Kidney (tissue), 14 donors: ENCODE data around the gene MRPL16. TPM values are rescaled to one million over a fixed set of nuclear protein-coding genes. Genes with fewer than 3 reads are reported as not detected.

Experiments used
- DNase-seq, 5 donors: peaks; one replicate each; pipeline ENCODE4 v3.0.0-alpha.2; 2013 to 2020
- FAIRE-seq: peaks from 2 replicates; lab custom pipeline; 2012; peaks lifted over from hg19 to GRCh38; lab: Jason Lieb, UNC
- H3K27ac ChIP-seq, 2 donors: one replicate each; pipeline ENCODE4 v1.7.0; 2013; ENCODE audit warnings: low read depth in 2 of 2, low read length in 2 of 2, inconsistent platforms in 1 of 2
- H3K27me3 ChIP-seq: one replicate; pipeline ENCODE4 v1.7.1; 2013; ENCODE audit warnings: low read length, inconsistent platforms; ENCODE audit not compliant: control insufficient read depth, insufficient read depth
- H3K36me3 ChIP-seq, 3 donors: one replicate each; pipeline versions ENCODE4 v1.7.0 to v1.7.1; 2013; ENCODE audit warnings: low read length in 3 of 3, control low read depth in 1 of 3, inconsistent platforms in 1 of 3; ENCODE audit not compliant: insufficient read depth in 3 of 3, control insufficient read depth in 2 of 3
- H3K4me1 ChIP-seq, 3 donors: one replicate each; pipeline versions ENCODE4 v1.7.0 to v1.7.1; 2013; ENCODE audit warnings: low read length in 3 of 3, inconsistent platforms in 1 of 3, low read depth in 1 of 3; ENCODE audit not compliant: control insufficient read depth in 2 of 3, insufficient read depth in 2 of 3
- H3K4me3 ChIP-seq, 3 donors: one replicate each; pipeline versions ENCODE4 v1.7.0 to v1.8.1; 2013; ENCODE audit warnings: low read length in 3 of 3, control low read depth in 1 of 3, inconsistent platforms in 1 of 3
- H3K9ac ChIP-seq, 3 donors: one replicate each; pipeline versions ENCODE4 v1.7.0 to v1.7.1; 2013; ENCODE audit warnings: low read length in 3 of 3, control low read depth in 1 of 3, inconsistent platforms in 1 of 3
- H3K9me3 ChIP-seq, 3 donors: one replicate each; pipeline versions ENCODE4 v1.7.0 to v1.7.1; 2013; ENCODE audit warnings: low read length in 3 of 3, control low read depth in 1 of 3, inconsistent platforms in 1 of 3; ENCODE audit not compliant: control insufficient read depth in 2 of 3, insufficient read depth in 1 of 3
- CTCF ChIP-seq: IDR thresholded peaks from 3 replicates; pipeline ENCODE4 v1.5.1; 2012; ENCODE audit warnings: mild to moderate bottlenecking, moderate library complexity, borderline replicate concordance; ENCODE audit not compliant: insufficient read depth; ENCODE audit errors: extremely low read depth
- intact Hi-C: fragments of 100-400 bp; cut with DNase I; formaldehyde crosslinking; loops from one replicate; pipeline ENCODE4 v1.11.1; 2022
- polyA plus RNA-seq: library from polyadenylated mRNA; stranded (reverse); fragments of 350-450 nt; fragmentation: Illumina TruSeq; extraction: RNeasy Lipid Tissue Mini Kit (QIAGEN cat#74804); gene quantifications from one replicate; pipeline ENCODE4 v1.2.3, GENCODE V29; 2014; ENCODE audit warnings: low read depth, low replicate concordance; ENCODE audit not compliant: insufficient read depth
- total RNA-seq: library from RNA; stranded (reverse); fragmentation: NEBNext Ultra II Directional; extraction: Animal tissue kit (Norgen Biotek cat#: 25700); gene quantifications from one replicate; pipeline ENCODE4 v1.2.1, GENCODE V29; 2021
- donor health status: control.
- donor health status: control.
- donor health status: control.
- donor health status: control.
- donor health status: control.
- donor health status: DM: yes; HTN: yes; CAD: no.
- donor health status: Normal renal cell carcinoma (clear cell type).

MRPL16 gene
- total and polyA plus RNA-seq, 2 donors from 2014 or later, result 38.0 to 109 TPM

- no peak for TF ChIP-seq CTCF
- H3K4me3 ChIP-seq, result no peak overlapping the region
- FAIRE-seq, result no peak
- H3K9me3 ChIP-seq, result no peaks in the 10 kb centered on the region
- no peak overlapping the region for H3K9ac ChIP-seq
- H3K36me3 ChIP-seq, result peaks cover 0 to 12% (median 2%) of the 10 kb centered on the region in 3 donors
- peaks cover 0 to 26% (median 22%) of the 10 kb centered on the region in 3 donors for H3K4me1 ChIP-seq
- DNase-seq, result no peak
- H3K27ac ChIP-seq, result no peak overlapping the region
- H3K27me3 ChIP-seq, result no peaks in the 10 kb centered on the region
- intact Hi-C loops, result no loop called here
Observed at GRCh38 chr11:59771605-59772004, 39.0 kb downstream of the MRPL16 start.

GRCh38 chr11:59770869-59771268, 39.7 kb downstream of the MRPL16 start:
- H3K4me3 ChIP-seq, result no peak overlapping the region
- DNase-seq (no peak), FAIRE-seq (no peak)
- no peak overlapping the region for H3K27ac ChIP-seq
- peaks cover 0 to 26% (median 25%) of the 10 kb centered on the region in 3 donors for H3K4me1 ChIP-seq
- H3K9ac ChIP-seq, result no peak overlapping the region
- H3K9me3 ChIP-seq, result no peaks in the 10 kb centered on the region
- H3K27me3 ChIP-seq, result no peaks in the 10 kb centered on the region
- no peak for TF ChIP-seq CTCF
- peaks cover 0 to 12% (median 2%) of the 10 kb centered on the region in 3 donors for H3K36me3 ChIP-seq
- intact Hi-C loops, result no loop called here

- no peak overlapping the region for H3K27ac ChIP-seq
- no peak for TF ChIP-seq CTCF
- DNase-seq (no peak), FAIRE-seq (no peak)
- intact Hi-C loops, result no loop called here
- H3K9ac ChIP-seq, result no peak overlapping the region
- H3K36me3 ChIP-seq, result peaks cover 0 to 12% (median under 1%) of the 10 kb centered on the region in 3 donors
- H3K9me3 ChIP-seq, result no peaks in the 10 kb centered on the region
- H3K4me3 ChIP-seq, result no peak overlapping the region
- H3K27me3 ChIP-seq, result no peaks in the 10 kb centered on the region
- peaks cover 0 to 27% (median 25%) of the 10 kb centered on the region in 3 donors for H3K4me1 ChIP-seq
Observed at GRCh38 chr11:59770319-59770718, 40.3 kb downstream of the MRPL16 start.

GRCh38 chr11:59769828-59770227, 40.8 kb downstream of the MRPL16 start:
- intact Hi-C loops, result no loop called here
- no peak for DNase-seq

More at GRCh38 chr11:59769828-59770227, 40.8 kb downstream of the MRPL16 start:
- Histone ChIP-seq H3K27me3 (no peaks in the 10 kb centered on the region), H3K4me3 (no peak overlapping the region), H3K27ac (no peak overlapping the region), H3K9ac (no peak overlapping the region), H3K4me1 (peaks cover 0 to 32% (median 29%) of the 10 kb centered on the region in 3 donors), H3K36me3 (peaks cover 0 to 8% (median 0%) of the 10 kb centered on the region in 3 donors), H3K9me3 (no peaks in the 10 kb centered on the region)
- FAIRE-seq, result no peak
- no peak for TF ChIP-seq CTCF
